ENCODE data around the gene DMAC2.

- TF ChIP-seq POLR2A (IDR thresholded peaks at IDR 0.05; ENCODE audit: low read length) (no peak), GATA1 (IDR thresholded peaks at IDR 0.05; ENCODE audit: low read depth, low read length) (no peak)
Measured at GRCh38 chr19:41478171-41478570, 38.5 kb upstream of the DMAC2 start.
